ENCODE results near the gene RBM7. TPM values are rescaled to one million over a fixed set of nuclear protein-coding genes. Genes with fewer than 3 reads are reported as not detected.
A peak's percentile ranks its signal among the peaks of the same experiment; 100 is the strongest.

The RBM7 gene
- total RNA-seq, 1 donor, result 31.8 TPM

GRCh38 chr11:114395736-114396135, 4.7 kb upstream of the RBM7 start:
- DNase-seq (ENCODE audit: low read depth in 2 of 3, low spot score in 2 of 3), result no peak

GRCh38 chr11:114396916-114397315, 3.5 kb upstream of the RBM7 start:
- DNase-seq (ENCODE audit: low read depth in 2 of 3, low spot score in 2 of 3), result no peak

GRCh38 chr11:114397349-114397982, 3.0 kb upstream of the RBM7 start:
- DNase-seq (ENCODE audit: low read depth in 2 of 3, low spot score in 2 of 3), result no peak

GRCh38 chr11:114398303-114398920, 2.1 kb upstream of the RBM7 start:
- no peak for DNase-seq (ENCODE audit: low read depth in 2 of 3, low spot score in 2 of 3)

GRCh38 chr11:114399490-114400215, 813 bp upstream of the RBM7 start:
- no peak for DNase-seq (ENCODE audit: low read depth in 2 of 3, low spot score in 2 of 3)

- no peak for DNase-seq (ENCODE audit: low read depth in 2 of 3, low spot score in 2 of 3)
Measured at GRCh38 chr11:114400915-114401223, 403 bp downstream of the RBM7 start.

- DNase-seq (ENCODE audit: low read depth in 2 of 3, low spot score in 2 of 3), result no peak
Measured at GRCh38 chr11:114401311-114401710, 845 bp downstream of the RBM7 start.

GRCh38 chr11:114412946-114413345, 12.5 kb downstream of the RBM7 start:
- DNase-seq (ENCODE audit: low read depth in 2 of 3, low spot score in 2 of 3), result no peak

- no peak for DNase-seq (ENCODE audit: low read depth in 2 of 3, low spot score in 2 of 3)
Measured at GRCh38 chr11:114413958-114414357, 13.5 kb downstream of the RBM7 start.

GRCh38 chr11:114416441-114416961, 16.0 kb downstream of the RBM7 start:
- DNase-seq (ENCODE audit: low read depth in 2 of 3, low spot score in 2 of 3), result no peak

GRCh38 chr11:114426280-114426679, 25.8 kb downstream of the RBM7 start:
- no peak for DNase-seq (ENCODE audit: low read depth in 2 of 3, low spot score in 2 of 3)

- no peak for DNase-seq (ENCODE audit: low read depth in 2 of 3, low spot score in 2 of 3)
Measured at GRCh38 chr11:114430290-114430689, 29.8 kb downstream of the RBM7 start.

- DNase-seq (ENCODE audit: low read depth in 2 of 3, low spot score in 2 of 3), result no peak
Measured at GRCh38 chr11:114432893-114433292, 32.4 kb downstream of the RBM7 start.

GRCh38 chr11:114433376-114433775, 32.9 kb downstream of the RBM7 start:
- no peak for DNase-seq (ENCODE audit: low read depth in 2 of 3, low spot score in 2 of 3)

GRCh38 chr11:114438303-114438702, 37.8 kb downstream of the RBM7 start:
- DNase-seq (ENCODE audit: low read depth in 2 of 3, low spot score in 2 of 3), result no peak

- peak; percentile 79 to 96 (median 94) for DNase-seq (ENCODE audit: low read depth in 2 of 3, low spot score in 2 of 3)
Measured at GRCh38 chr11:114439229-114440120, 39.0 kb downstream of the RBM7 start, which contains the start of gene REXO2. REXO2 (plus strand) TSS chr11:114439467; CDS start chr11:114439529, 62 bp downstream.

- no peak for DNase-seq (ENCODE audit: low read depth in 2 of 3, low spot score in 2 of 3)
Measured at GRCh38 chr11:114440121-114440860, 39.8 kb downstream of the RBM7 start.

- no peak for DNase-seq (ENCODE audit: low read depth in 2 of 3, low spot score in 2 of 3)
Measured at GRCh38 chr11:114440971-114441763, 40.7 kb downstream of the RBM7 start.

GRCh38 chr11:114441921-114442320, 41.5 kb downstream of the RBM7 start:
- DNase-seq (ENCODE audit: low read depth in 2 of 3, low spot score in 2 of 3), result no peak

All from hematopoietic multipotent progenitor cell (in vitro differentiated cells).